ENCODE data around the gene SLC12A3. TPM values are rescaled to one million over a fixed set of nuclear protein-coding genes. Genes with fewer than 3 reads are reported as not detected.

The SLC12A3 gene
- total RNA-seq, 1 donor from 2014 or later: not detected

DNA sequence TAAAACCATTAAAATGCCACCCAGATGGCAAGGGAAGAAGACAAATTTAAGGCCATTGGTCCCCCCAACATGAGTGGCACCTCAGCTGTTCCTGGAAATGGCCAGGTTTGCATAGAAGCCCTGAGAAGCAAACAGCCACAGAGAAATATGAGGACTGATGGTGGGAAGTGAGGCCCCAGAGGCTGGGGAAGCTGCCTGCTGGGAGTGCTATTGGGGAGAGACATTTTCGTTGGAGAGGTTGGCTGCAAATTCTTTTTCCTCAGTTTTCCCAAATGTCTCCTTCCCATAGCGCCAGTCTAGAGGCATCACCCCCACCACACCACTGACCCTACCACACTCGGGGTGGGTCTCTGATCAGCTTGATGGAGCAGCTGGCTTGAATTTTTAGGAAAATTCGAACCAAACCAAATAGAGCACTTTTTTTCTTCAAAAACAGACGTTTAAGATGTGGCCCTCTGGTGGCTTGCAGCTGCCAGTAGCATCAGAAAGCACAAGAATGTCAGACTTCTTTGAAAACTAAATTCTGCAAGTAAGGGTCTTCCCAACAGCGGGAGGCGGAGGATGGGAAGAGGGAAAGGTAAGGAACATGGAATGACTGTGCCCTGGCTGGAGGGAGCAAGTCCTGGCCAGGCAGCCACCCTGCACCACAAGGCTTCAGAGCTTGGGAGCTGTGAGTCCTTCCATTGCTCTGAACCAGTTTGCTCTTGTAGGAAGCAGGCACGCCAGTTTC lies 13.2 kb upstream of the SLC12A3 start:
- H3K4me3 Mint-ChIP-seq (ENCODE audit: low read depth): no peak overlapping the region
- peaks cover 9% of the 10 kb centered on the region for H3K4me1 Mint-ChIP-seq (ENCODE audit: low read depth)
- H3K27ac Mint-ChIP-seq: no peak overlapping the region

DNA sequence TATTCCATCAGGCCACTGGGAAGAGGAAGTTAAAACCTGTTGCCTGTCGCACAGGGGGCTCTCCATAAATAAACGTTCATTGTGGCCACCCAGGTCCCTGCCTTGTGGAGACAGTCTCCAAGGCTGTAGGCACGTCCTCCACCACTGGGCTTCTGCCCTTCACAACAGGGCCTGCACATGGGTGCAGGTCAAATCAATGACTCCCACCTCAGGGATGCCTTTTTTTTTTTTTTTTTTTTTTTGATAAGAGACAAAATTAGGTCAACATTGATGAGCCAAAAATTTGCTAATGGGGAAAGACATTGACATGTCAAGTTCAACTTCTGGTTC lies 12.6 kb upstream of the SLC12A3 start:
- DNase-seq (ENCODE audit: low spot score, unreplicated experiment): no peak
- Mint-ChIP-seq H3K4me3 (ENCODE audit: low read depth) (no peak overlapping the region), H3K27ac (no peak overlapping the region), H3K4me1 (ENCODE audit: low read depth) (peaks cover 13% of the 10 kb centered on the region), H3K9me3 (ENCODE audit: low read depth) (no peaks in the 10 kb centered on the region), H3K36me3 (ENCODE audit: insufficient read depth) (no peaks in the 10 kb centered on the region), H3K27me3 (no peaks in the 10 kb centered on the region)
- TF ChIP-seq, protein P1, sequence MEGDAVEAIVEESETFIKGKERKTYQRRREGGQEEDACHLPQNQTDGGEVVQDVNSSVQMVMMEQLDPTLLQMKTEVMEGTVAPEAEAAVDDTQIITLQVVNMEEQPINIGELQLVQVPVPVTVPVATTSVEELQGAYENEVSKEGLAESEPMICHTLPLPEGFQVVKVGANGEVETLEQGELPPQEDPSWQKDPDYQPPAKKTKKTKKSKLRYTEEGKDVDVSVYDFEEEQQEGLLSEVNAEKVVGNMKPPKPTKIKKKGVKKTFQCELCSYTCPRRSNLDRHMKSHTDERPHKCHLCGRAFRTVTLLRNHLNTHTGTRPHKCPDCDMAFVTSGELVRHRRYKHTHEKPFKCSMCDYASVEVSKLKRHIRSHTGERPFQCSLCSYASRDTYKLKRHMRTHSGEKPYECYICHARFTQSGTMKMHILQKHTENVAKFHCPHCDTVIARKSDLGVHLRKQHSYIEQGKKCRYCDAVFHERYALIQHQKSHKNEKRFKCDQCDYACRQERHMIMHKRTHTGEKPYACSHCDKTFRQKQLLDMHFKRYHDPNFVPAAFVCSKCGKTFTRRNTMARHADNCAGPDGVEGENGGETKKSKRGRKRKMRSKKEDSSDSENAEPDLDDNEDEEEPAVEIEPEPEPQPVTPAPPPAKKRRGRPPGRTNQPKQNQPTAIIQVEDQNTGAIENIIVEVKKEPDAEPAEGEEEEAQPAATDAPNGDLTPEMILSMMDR (IDR thresholded peaks at IDR 0.05; ENCODE audit: unreplicated experiment): no peak

More for the DNA sequence above, 13.2 kb upstream of the SLC12A3 start:
- TF ChIP-seq, protein P1 (IDR thresholded peaks at IDR 0.05; ENCODE audit: unreplicated experiment): peak; percentile 53
- H3K9me3 Mint-ChIP-seq (ENCODE audit: low read depth): no peaks in the 10 kb centered on the region
- DNase-seq (ENCODE audit: low spot score, unreplicated experiment): no peak
- no peaks in the 10 kb centered on the region for H3K36me3 Mint-ChIP-seq (ENCODE audit: insufficient read depth)
- no peaks in the 10 kb centered on the region for H3K27me3 Mint-ChIP-seq

DNA sequence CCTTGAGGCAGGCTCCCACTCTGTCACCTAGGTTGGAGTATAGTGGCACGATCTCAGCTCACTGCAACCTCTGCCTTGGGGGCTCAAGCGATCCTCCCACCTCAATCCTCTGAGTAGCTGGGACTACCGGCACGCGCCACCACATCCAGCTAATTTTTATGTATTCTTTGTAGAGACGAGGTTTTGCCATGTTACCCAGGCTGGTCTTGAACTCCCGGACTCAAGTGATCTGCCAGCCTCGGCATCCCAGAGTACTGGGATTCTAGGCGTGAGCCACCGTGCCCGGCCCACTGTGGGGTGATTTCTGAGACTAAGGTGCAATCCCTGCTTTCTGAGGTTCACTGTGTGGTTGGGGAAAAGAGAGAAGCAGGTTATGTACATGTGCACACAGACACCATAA lies 12.0 kb upstream of the SLC12A3 start:
- Mint-ChIP-seq H3K36me3 (ENCODE audit: insufficient read depth) (no peaks in the 10 kb centered on the region), H3K27ac (no peak overlapping the region), H3K4me3 (ENCODE audit: low read depth) (no peak overlapping the region), H3K4me1 (ENCODE audit: low read depth) (peaks cover 13% of the 10 kb centered on the region), H3K9me3 (ENCODE audit: low read depth) (no peaks in the 10 kb centered on the region), H3K27me3 (no peaks in the 10 kb centered on the region)
- TF ChIP-seq, protein P1 (IDR thresholded peaks at IDR 0.05; ENCODE audit: unreplicated experiment): no peak
- DNase-seq (ENCODE audit: low spot score, unreplicated experiment): no peak

DNA sequence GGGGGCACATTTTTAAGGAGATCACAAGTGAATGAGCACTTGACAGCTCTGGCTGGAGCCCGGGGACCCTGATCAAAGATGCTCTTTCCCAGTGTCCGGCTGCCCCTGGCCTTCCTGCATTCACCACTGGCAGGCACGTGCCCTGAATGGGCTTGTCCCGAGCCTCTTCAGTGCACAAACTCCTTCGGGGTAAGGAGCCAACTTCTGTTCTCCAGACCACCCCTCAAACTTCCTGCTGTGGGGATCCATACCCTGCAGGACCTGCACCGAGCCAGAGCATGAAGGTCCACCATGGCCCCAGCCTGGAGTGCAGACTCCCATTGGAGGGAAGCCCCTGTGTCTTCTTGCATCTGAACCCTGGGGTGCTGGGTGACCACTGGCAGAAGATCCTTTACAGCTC lies 9.8 kb upstream of the SLC12A3 start:
- no peaks in the 10 kb centered on the region for H3K36me3 Mint-ChIP-seq (ENCODE audit: insufficient read depth)
- H3K27me3 Mint-ChIP-seq: no peaks in the 10 kb centered on the region
- TF ChIP-seq, protein P1 (IDR thresholded peaks at IDR 0.05; ENCODE audit: unreplicated experiment): no peak
- no peak overlapping the region for H3K27ac Mint-ChIP-seq
- peaks cover 8% of the 10 kb centered on the region for H3K4me1 Mint-ChIP-seq (ENCODE audit: low read depth)
- H3K9me3 Mint-ChIP-seq (ENCODE audit: low read depth): no peaks in the 10 kb centered on the region
- no peak overlapping the region for H3K4me3 Mint-ChIP-seq (ENCODE audit: low read depth)
- no peak for DNase-seq (ENCODE audit: low spot score, unreplicated experiment)

DNA sequence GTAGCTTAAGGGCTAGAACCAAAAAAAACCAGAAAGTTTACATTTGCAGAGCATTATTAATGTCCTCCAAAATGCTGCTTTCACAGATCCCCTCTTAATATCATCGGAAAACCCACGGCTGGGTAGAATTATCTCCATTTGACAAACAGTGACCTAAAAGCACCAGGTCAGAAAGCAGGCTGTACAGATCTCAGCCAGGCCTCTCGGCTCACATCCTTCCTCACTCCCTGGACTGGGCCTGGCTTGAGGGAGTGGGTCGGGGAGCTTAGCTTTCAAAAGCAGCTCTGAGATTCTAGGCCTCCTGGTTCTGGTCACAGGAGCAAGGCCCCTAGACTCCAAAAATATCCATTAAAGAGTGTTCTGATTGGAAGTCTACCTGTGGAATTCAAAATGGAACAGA lies 9.1 kb upstream of the SLC12A3 start:
- H3K27ac Mint-ChIP-seq: no peak overlapping the region
- H3K4me1 Mint-ChIP-seq (ENCODE audit: low read depth): peaks cover 15% of the 10 kb centered on the region
- H3K4me3 Mint-ChIP-seq (ENCODE audit: low read depth): no peak overlapping the region
- no peaks in the 10 kb centered on the region for H3K27me3 Mint-ChIP-seq
- H3K36me3 Mint-ChIP-seq (ENCODE audit: insufficient read depth): no peaks in the 10 kb centered on the region
- DNase-seq (ENCODE audit: low spot score, unreplicated experiment): no peak
- TF ChIP-seq, protein P1 (IDR thresholded peaks at IDR 0.05; ENCODE audit: unreplicated experiment): no peak
- no peaks in the 10 kb centered on the region for H3K9me3 Mint-ChIP-seq (ENCODE audit: low read depth)
